SU-DHL-6 (cell line): ENCODE data around the gene KIF17.
"Not testable (repeated sequence)": the region's sequence is repeated elsewhere in the genome, so short reads cannot be mapped to it uniquely, and the experiment has no call there.

Source experiments
- H2AFZ ChIP-seq: fragments of 200-600 bp; sonication (generic); 2 replicates; pipeline ENCODE4 v1.6.1; 2014; ENCODE audit warnings: low read depth, mild to moderate bottlenecking, moderate library complexity, mixed read lengths, antibody characterized with exemption, low read length; ENCODE audit not compliant: severe bottlenecking
- H3F3A ChIP-seq: fragments of 200-600 bp; shearing (Covaris generic); 2 replicates; pipeline ENCODE4 v1.6.0; 2016; ENCODE audit warnings: antibody characterized with exemption, mild to moderate bottlenecking; ENCODE audit not compliant: insufficient read depth
- H3K27ac ChIP-seq: fragments of 200-600 bp; sonication (generic); 2 replicates; pipeline ENCODE4 v1.5.1; 2016; ENCODE audit warnings: low read depth, mild to moderate bottlenecking, low read length, moderate library complexity, mixed read lengths
- H3K27me3 ChIP-seq: fragments of 200-600 bp; sonication (generic), shearing (Covaris generic); 2 replicates; pipeline ENCODE4 v1.6.0; 2014; ENCODE audit warnings: mild to moderate bottlenecking, low read length
- H3K36me3 ChIP-seq: fragments of 200-600 bp; sonication (generic); 2 replicates; pipeline ENCODE4 v1.6.1; 2014; ENCODE audit warnings: mild to moderate bottlenecking, low read length, mixed read lengths
- H3K4me2 ChIP-seq: fragments of 300-600, 200-600 bp; shearing (Covaris generic), sonication (generic); 2 replicates; pipeline ENCODE4 v1.6.0; 2014; ENCODE audit warnings: low read length, low read depth, mild to moderate bottlenecking; ENCODE audit not compliant: poor library complexity, severe bottlenecking
- H3K4me3 ChIP-seq: fragments of 200-600 bp; sonication (generic); 2 replicates; pipeline ENCODE4 v1.5.1; 2014; ENCODE audit warnings: antibody characterized with exemption, low read length, mild to moderate bottlenecking, mixed read lengths; ENCODE audit not compliant: insufficient read depth, poor library complexity, severe bottlenecking
- H3K79me2 ChIP-seq: fragments of 200-600 bp; sonication (generic); 2 replicates; pipeline ENCODE4 v1.6.1; 2014; ENCODE audit warnings: mild to moderate bottlenecking, low read length, moderate library complexity; ENCODE audit not compliant: insufficient read depth
- H3K9ac ChIP-seq: fragments of 200-600 bp; sonication (generic); 2 replicates; pipeline ENCODE4 v1.7.0; 2014; ENCODE audit warnings: mild to moderate bottlenecking, low read length
- H3K9me2 ChIP-seq: fragments of 200-600 bp; sonication (generic); replicated peaks from 2 replicates; pipeline ENCODE4 v1.6.1; 2014; ENCODE audit warnings: low read length; ENCODE audit not compliant: insufficient read depth
- H3K9me3 ChIP-seq: fragments of 200-600 bp; sonication (generic); 2 replicates; pipeline ENCODE4 v1.6.1; 2014; ENCODE audit warnings: low read length, mixed read lengths; ENCODE audit not compliant: insufficient read depth
- H4K20me1 ChIP-seq: fragments of 200-600 bp; sonication (generic); 2 replicates; pipeline ENCODE4 v1.6.1; 2014; ENCODE audit warnings: low read depth, mild to moderate bottlenecking, antibody characterized with exemption, low read length, moderate library complexity, mixed read lengths
- EZH2phosphoT487 ChIP-seq: fragments of 200-600 bp; sonication (generic), shearing (Covaris generic); conservative IDR thresholded peaks from 2 replicates; pipeline ENCODE4 v1.6.1; 2018; ENCODE audit warnings: mild to moderate bottlenecking, antibody characterized with exemption, low read length, moderate library complexity, mixed read lengths
- TF ChIP-seq, protein P1 (sequence below): fragments of 200-600 bp; sonication (generic); IDR thresholded peaks from one replicate; pipeline ENCODE4 v1.5.1; 2017; ENCODE audit warnings: antibody characterized with exemption, mild to moderate bottlenecking, low read length, moderate library complexity; ENCODE audit not compliant: insufficient read depth, poor library complexity, severe bottlenecking

Gene KIF17

DNA sequence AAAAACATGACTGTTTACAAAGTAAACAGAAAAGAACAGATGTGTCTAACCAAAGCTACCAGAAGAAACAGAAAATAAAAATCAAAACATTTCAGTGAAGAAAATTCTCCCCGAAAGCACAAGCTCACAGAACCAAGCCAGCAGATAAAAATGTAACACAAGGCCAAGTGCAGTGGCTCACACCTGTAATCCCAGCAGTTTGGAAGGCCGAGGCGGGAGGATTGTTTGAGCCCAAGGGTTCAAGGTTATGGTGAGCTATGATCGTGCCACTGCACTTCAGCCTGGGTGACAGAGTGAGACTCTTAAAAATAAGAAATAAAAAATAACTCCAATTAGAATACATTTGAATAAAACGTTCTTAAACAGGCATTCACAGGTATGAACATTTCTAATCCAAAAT lies 37.5 kb downstream of the KIF17 start:
- H3K4me3 ChIP-seq, result no peak overlapping the region

DNA sequence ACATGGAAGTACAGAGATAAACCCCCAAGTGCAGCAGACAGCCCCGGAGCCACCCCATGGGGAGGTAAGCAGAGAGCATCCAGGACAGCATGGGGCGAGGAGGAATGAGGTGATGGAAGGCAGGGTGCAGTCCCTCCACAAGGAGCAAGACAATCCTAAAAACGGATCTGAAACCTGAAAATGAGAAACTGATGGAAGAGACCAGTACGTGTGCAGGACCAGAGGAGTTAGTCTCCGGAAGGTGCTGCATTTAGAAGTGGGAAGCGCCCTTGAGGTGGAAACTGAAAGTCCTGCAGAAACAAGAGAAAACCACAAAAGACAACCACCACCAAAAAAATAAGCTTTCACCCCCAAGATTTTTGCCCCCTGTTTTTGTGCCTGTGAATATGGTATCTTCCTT lies 39.2 kb downstream of the KIF17 start:
- TF ChIP-seq, protein P1, sequence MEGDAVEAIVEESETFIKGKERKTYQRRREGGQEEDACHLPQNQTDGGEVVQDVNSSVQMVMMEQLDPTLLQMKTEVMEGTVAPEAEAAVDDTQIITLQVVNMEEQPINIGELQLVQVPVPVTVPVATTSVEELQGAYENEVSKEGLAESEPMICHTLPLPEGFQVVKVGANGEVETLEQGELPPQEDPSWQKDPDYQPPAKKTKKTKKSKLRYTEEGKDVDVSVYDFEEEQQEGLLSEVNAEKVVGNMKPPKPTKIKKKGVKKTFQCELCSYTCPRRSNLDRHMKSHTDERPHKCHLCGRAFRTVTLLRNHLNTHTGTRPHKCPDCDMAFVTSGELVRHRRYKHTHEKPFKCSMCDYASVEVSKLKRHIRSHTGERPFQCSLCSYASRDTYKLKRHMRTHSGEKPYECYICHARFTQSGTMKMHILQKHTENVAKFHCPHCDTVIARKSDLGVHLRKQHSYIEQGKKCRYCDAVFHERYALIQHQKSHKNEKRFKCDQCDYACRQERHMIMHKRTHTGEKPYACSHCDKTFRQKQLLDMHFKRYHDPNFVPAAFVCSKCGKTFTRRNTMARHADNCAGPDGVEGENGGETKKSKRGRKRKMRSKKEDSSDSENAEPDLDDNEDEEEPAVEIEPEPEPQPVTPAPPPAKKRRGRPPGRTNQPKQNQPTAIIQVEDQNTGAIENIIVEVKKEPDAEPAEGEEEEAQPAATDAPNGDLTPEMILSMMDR, result no peak
- no peak for TF ChIP-seq EZH2phosphoT487
- Histone ChIP-seq H3K27me3 (no peaks in the 10 kb centered on the region), H3K9me3 (0 out of 2 replicates have a peak, but pooled peaks cover 3% of the 10 kb centered on the region), H4K20me1 (no peaks in the 10 kb centered on the region), H3K36me3 (no peaks in the 10 kb centered on the region), H3K4me2 (peak overlapping the region; percentile 25), H3K9ac (no peak overlapping the region), H3K27ac (no peak overlapping the region), H3K9me2 (no peaks in the 10 kb centered on the region), H3K4me3 (no peak overlapping the region), H3F3A (no peaks in the 10 kb centered on the region), H3K79me2 (no peaks in the 10 kb centered on the region), H2AFZ (no peak overlapping the region)

More for the DNA sequence above, 37.5 kb downstream of the KIF17 start:
- Histone ChIP-seq H3K4me2 (no peak overlapping the region), H3K27ac (no peak overlapping the region), H2AFZ (no peak overlapping the region), H3K27me3 (no peaks in the 10 kb centered on the region), H4K20me1 (no peaks in the 10 kb centered on the region), H3F3A (no peaks in the 10 kb centered on the region), H3K36me3 (no peaks in the 10 kb centered on the region), H3K79me2 (no peaks in the 10 kb centered on the region), H3K9me2 (no peaks in the 10 kb centered on the region), H3K9ac (no peak overlapping the region), H3K9me3 (0 out of 2 replicates have a peak, but pooled peaks cover 3% of the 10 kb centered on the region)
- TF ChIP-seq, protein P1, result no peak
- TF ChIP-seq EZH2phosphoT487, result no peak

DNA sequence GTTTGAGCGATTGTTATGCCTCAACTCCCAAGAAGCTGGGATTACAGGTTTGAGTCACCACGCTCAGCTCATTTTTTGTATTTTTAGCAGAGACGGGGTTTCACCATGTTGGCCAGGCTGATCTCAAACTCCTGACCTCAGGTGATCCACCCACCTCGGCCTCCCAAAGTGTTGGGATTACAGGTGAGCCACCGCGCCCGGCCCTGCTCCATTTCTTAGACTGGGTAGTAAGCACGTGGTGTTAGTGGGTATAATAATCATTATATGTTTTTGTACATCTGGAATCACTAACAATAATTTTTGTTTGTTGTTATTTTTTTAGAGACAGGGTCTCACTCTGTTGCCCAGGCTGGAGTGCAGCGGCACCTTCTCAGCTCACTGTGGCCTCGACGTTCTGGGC lies 44.2 kb downstream of the KIF17 start:
- H2AFZ ChIP-seq, H3K27me3 ChIP-seq, H3K9ac ChIP-seq, H3K9me3 ChIP-seq, H3K9me2 ChIP-seq, H3K36me3 ChIP-seq, H3K4me3 ChIP-seq, H4K20me1 ChIP-seq, H3K79me2 ChIP-seq, H3F3A ChIP-seq, H3K4me2 ChIP-seq, H3K27ac ChIP-seq: not testable (repeated sequence)

DNA sequence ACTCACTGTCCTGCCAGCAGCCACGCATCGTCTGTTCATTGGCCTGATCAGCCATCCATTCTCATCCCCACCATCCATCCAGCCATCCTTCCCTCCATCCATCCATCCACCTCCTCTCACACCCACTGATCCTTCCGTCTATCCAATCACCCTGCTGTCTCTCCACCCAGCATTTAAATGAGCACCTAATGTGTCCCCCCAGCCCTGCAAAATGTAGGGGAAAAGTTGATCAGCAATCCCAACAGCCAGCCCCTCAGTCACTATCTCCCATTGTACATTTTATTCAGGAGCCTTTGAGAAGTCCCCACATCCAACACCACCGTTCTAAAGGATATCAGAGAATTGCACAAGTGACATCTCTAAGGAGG lies 45.6 kb downstream of the KIF17 start:
- H3K27ac ChIP-seq, result no peak overlapping the region
- H3K36me3 ChIP-seq, result no peaks in the 10 kb centered on the region
- TF ChIP-seq, protein P1, result no peak
- no peak for TF ChIP-seq EZH2phosphoT487
- no peaks in the 10 kb centered on the region for H3K9me3 ChIP-seq
- H3K9me2 ChIP-seq, result no peaks in the 10 kb centered on the region
- no peak overlapping the region for H2AFZ ChIP-seq
- H3K79me2 ChIP-seq, result no peaks in the 10 kb centered on the region
- no peaks in the 10 kb centered on the region for H3F3A ChIP-seq
- no peaks in the 10 kb centered on the region for H3K27me3 ChIP-seq
- H3K9ac ChIP-seq, result no peak overlapping the region
- H3K4me2 ChIP-seq, result no peak overlapping the region
- no peaks in the 10 kb centered on the region for H4K20me1 ChIP-seq
- H3K4me3 ChIP-seq, result no peak overlapping the region
